Ovary (tissue), 3 donors: ENCODE data around the gene PACSIN2.

Experiments used
- CTCF ChIP-seq, 3 donors: fragments of 450-650 bp in 2 of 3; fragments of 200-600 bp in 1 of 3; IDR thresholded peaks; one replicate each; pipeline versions ENCODE4 v1.5.1 to v1.8.0; 2016 to 2022; ENCODE audit warnings: antibody characterized with exemption in 3 of 3, mild to moderate bottlenecking in 1 of 3
- EP300 ChIP-seq: sonication (generic); formaldehyde crosslinking; IDR thresholded peaks from one replicate; pipeline ENCODE4 v1.6.1; 2017; ENCODE audit warnings: antibody characterized with exemption
- POLR2A ChIP-seq: fragments of 450-650 bp; IDR thresholded peaks from one replicate; pipeline ENCODE4 v1.6.1; 2017; ENCODE audit warnings: antibody characterized with exemption, mild to moderate bottlenecking, moderate library complexity
- donor health status: DM: no; HTN: no; CAD: no.

GRCh38 chr22:42873356-42873755 lies 141.6 kb downstream of the PACSIN2 start:
- TF ChIP-seq POLR2A: no peak
- TF ChIP-seq CTCF (IDR thresholded peaks at IDR 0.05): no peak
- no peak for TF ChIP-seq EP300
